SK-N-SH treated with all-trans-retinoic acid at 6 μM for 48 hours (cell line): ENCODE data around the gene EFNA3.

Source experiments
- ATAC-seq: fragments of 200-7000 bp; cut with Tn5 transposase; 3 replicates; pipeline ENCODE4 v1.9.1; 2020; ENCODE audit warnings: mild to moderate bottlenecking, moderate library complexity
- ARNTL ChIP-seq: fragments of 450-650 bp; formaldehyde crosslinking; IDR thresholded peaks from 2 replicates; pipeline ENCODE4 v1.5.0; 2020; ENCODE audit warnings: low read depth, mild to moderate bottlenecking, moderate library complexity, borderline replicate concordance
- BACH2 ChIP-seq: fragments of 250-450 bp; sonication (Bioruptor Pico); IDR thresholded peaks from 2 replicates; pipeline ENCODE4 v1.9.0; 2021; ENCODE audit warnings: mild to moderate bottlenecking, borderline replicate concordance
- CREB5 ChIP-seq: fragments of 250-450 bp; sonication (Bioruptor Pico); IDR thresholded peaks from 2 replicates; pipeline ENCODE4 v1.5.1; 2020; ENCODE audit warnings: low read depth, mild to moderate bottlenecking, moderate library complexity
- GLIS3 ChIP-seq: fragments of 250-450 bp; sonication (Bioruptor Pico); IDR thresholded peaks from 2 replicates; pipeline ENCODE4 v1.5.0; 2020; ENCODE audit warnings: mild to moderate bottlenecking, moderate library complexity
- ISL1 ChIP-seq: fragments of 250-450 bp; sonication (Bioruptor Pico); IDR thresholded peaks from 2 replicates; pipeline ENCODE4 v2.1.2; 2022; ENCODE audit warnings: mild to moderate bottlenecking, moderate library complexity
- OSR1 ChIP-seq: fragments of 250-450 bp; sonication (Bioruptor Pico); IDR thresholded peaks from 2 replicates; pipeline ENCODE4 v1.8.0; 2022; ENCODE audit warnings: moderate library complexity, mild to moderate bottlenecking, inconsistent platforms
- PATZ1 ChIP-seq: fragments of 250-450 bp; sonication (Bioruptor Pico); IDR thresholded peaks from 2 replicates; pipeline ENCODE4 v1.8.0; 2020; ENCODE audit warnings: mild to moderate bottlenecking, moderate library complexity, borderline replicate concordance
- PPARA ChIP-seq: fragments of 250-450 bp; sonication (Bioruptor Pico); IDR thresholded peaks from 2 replicates; pipeline ENCODE4 v1.5.0; 2020; ENCODE audit warnings: mild to moderate bottlenecking, borderline replicate concordance
- SNAI2 ChIP-seq: fragments of 250-450 bp; sonication (Bioruptor Pico); IDR thresholded peaks from 2 replicates; pipeline ENCODE4 v1.5.0; 2020; ENCODE audit warnings: mild to moderate bottlenecking, moderate library complexity
- TCF4 ChIP-seq: fragments of 250-450 bp; sonication (Bioruptor Pico); IDR thresholded peaks from 2 replicates; pipeline ENCODE4 v1.8.0; 2021; ENCODE audit warnings: mild to moderate bottlenecking, moderate library complexity, borderline replicate concordance
- TOX ChIP-seq: fragments of 250-450 bp; sonication (Bioruptor Pico); IDR thresholded peaks from 2 replicates; pipeline ENCODE4 v1.8.0; 2021; ENCODE audit warnings: mild to moderate bottlenecking, moderate library complexity, borderline replicate concordance
- ZFP3 ChIP-seq: fragments of 250-450 bp; sonication (Bioruptor Pico); IDR thresholded peaks from 2 replicates; pipeline ENCODE4 v1.5.0; 2020; ENCODE audit warnings: mild to moderate bottlenecking, moderate library complexity
- ZNF565 ChIP-seq: fragments of 450-650 bp; formaldehyde crosslinking; conservative IDR thresholded peaks from 2 replicates; pipeline ENCODE4 v1.5.0; 2020; ENCODE audit warnings: low read depth, mild to moderate bottlenecking, moderate library complexity
- ZNF70 ChIP-seq: fragments of 450-650 bp; formaldehyde crosslinking; IDR thresholded peaks from 2 replicates; pipeline ENCODE4 v1.5.0; 2020; ENCODE audit warnings: mild to moderate bottlenecking, moderate library complexity
- ZNF8 ChIP-seq: fragments of 450-650 bp; formaldehyde crosslinking; IDR thresholded peaks from 2 replicates; pipeline ENCODE4 v1.5.0; 2020; ENCODE audit warnings: mild to moderate bottlenecking, moderate library complexity
- TF ChIP-seq, protein P1 (sequence below): fragments of 250-450 bp; sonication (Bioruptor Pico); IDR thresholded peaks from 2 replicates; pipeline ENCODE4 v1.5.1; 2021; ENCODE audit warnings: mild to moderate bottlenecking, moderate library complexity
- TF ChIP-seq, protein P2 (sequence below): fragments of 250-450 bp; sonication (Bioruptor Pico); IDR thresholded peaks from 2 replicates; pipeline ENCODE4 v1.5.0; 2020; ENCODE audit warnings: mild to moderate bottlenecking, moderate library complexity

The EFNA3 gene

GRCh38 chr1:155043793-155044192 is 34.8 kb upstream of the EFNA3 start:
- ATAC-seq: no peak
- TF ChIP-seq TCF4 (CRISPR knock-in tag): no peak

- no peak for TF ChIP-seq TCF4 (CRISPR knock-in tag)
- TF ChIP-seq ISL1: no peak
- no peak for TF ChIP-seq ARNTL
- TF ChIP-seq ZNF8: no peak
- TF ChIP-seq PATZ1 (CRISPR knock-in tag): no peak
- no peak for TF ChIP-seq OSR1
- no peak for TF ChIP-seq CREB5 (CRISPR knock-in tag)
- no peak for TF ChIP-seq ZNF70 (CRISPR knock-in tag)
- TF ChIP-seq ZNF565 (CRISPR knock-in tag): no peak
- TF ChIP-seq ZFP3: no peak
- TF ChIP-seq TOX: no peak
- TF ChIP-seq BACH2: no peak
- TF ChIP-seq, protein P1, sequence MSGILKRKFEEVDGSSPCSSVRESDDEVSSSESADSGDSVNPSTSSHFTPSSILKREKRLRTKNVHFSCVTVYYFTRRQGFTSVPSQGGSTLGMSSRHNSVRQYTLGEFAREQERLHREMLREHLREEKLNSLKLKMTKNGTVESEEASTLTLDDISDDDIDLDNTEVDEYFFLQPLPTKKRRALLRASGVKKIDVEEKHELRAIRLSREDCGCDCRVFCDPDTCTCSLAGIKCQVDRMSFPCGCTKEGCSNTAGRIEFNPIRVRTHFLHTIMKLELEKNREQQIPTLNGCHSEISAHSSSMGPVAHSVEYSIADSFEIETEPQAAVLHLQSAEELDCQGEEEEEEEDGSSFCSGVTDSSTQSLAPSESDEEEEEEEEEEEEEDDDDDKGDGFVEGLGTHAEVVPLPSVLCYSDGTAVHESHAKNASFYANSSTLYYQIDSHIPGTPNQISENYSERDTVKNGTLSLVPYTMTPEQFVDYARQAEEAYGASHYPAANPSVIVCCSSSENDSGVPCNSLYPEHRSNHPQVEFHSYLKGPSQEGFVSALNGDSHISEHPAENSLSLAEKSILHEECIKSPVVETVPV (CRISPR knock-in tag): no peak
- TF ChIP-seq, protein P2, sequence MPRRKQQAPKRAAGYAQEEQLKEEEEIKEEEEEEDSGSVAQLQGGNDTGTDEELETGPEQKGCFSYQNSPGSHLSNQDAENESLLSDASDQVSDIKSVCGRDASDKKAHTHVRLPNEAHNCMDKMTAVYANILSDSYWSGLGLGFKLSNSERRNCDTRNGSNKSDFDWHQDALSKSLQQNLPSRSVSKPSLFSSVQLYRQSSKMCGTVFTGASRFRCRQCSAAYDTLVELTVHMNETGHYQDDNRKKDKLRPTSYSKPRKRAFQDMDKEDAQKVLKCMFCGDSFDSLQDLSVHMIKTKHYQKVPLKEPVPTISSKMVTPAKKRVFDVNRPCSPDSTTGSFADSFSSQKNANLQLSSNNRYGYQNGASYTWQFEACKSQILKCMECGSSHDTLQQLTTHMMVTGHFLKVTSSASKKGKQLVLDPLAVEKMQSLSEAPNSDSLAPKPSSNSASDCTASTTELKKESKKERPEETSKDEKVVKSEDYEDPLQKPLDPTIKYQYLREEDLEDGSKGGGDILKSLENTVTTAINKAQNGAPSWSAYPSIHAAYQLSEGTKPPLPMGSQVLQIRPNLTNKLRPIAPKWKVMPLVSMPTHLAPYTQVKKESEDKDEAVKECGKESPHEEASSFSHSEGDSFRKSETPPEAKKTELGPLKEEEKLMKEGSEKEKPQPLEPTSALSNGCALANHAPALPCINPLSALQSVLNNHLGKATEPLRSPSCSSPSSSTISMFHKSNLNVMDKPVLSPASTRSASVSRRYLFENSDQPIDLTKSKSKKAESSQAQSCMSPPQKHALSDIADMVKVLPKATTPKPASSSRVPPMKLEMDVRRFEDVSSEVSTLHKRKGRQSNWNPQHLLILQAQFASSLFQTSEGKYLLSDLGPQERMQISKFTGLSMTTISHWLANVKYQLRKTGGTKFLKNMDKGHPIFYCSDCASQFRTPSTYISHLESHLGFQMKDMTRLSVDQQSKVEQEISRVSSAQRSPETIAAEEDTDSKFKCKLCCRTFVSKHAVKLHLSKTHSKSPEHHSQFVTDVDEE (CRISPR knock-in tag): no peak
- TF ChIP-seq GLIS3 (CRISPR knock-in tag): no peak
- no peak for TF ChIP-seq PPARA (CRISPR knock-in tag)
- ATAC-seq: no peak
These were observed 34.3 kb upstream of the EFNA3 start for GRCh38 chr1:155044365-155044764.

- ATAC-seq: peak; percentile 97
- no peak for TF ChIP-seq SNAI2
- TF ChIP-seq ZNF70 (CRISPR knock-in tag): peak; percentile 87
These were observed 33.6 kb upstream of the EFNA3 start for GRCh38 chr1:155044812-155045657.

DNA sequence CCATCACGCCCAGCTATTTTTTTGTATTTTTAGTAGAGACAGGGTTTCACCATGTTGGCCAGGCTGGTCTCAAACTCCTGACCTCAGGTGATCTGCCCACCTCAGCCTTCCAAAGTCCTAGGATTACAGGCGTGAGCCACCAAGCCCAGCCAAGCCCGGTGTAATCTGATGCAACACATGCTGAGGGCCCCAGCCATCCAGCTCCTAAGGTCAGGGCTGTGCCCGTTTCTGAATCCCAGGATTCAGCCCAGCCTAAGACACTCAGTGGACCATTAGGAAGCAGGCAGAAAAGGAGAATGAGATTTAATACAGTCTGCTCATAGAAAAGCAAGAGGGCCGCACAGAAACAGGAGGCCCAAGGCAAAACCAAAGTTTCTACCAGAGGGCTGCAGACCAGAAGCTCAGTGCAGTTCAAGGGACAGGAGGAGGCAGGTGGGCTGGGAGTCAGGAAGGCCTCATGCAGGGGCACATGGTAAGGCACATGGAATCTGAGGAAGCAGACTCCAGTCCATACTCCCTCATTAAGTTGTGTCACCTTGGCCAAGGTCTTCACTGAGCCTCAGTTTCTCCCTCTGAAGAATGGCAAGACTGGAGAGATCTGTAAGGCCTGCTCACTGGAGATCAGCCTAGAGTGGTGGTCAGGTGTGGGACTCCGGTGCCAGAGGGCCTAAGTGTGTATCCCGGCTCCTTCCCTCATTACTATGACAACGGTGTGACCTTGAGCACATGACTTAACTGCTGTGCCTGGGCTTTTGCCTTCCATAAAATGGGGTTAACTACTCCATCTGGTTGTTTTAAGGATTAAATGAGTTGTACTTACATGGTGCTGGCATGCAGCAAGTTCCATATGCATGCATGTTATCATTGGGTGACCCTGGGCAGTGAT is 29.9 kb upstream of the EFNA3 start:
- ATAC-seq: no peak
- no peak for TF ChIP-seq ZNF565 (CRISPR knock-in tag)
- no peak for TF ChIP-seq BACH2
- no peak for TF ChIP-seq TOX
- TF ChIP-seq ZNF8: no peak
- TF ChIP-seq ISL1: no peak
- TF ChIP-seq ARNTL: no peak
- no peak for TF ChIP-seq GLIS3 (CRISPR knock-in tag)
- TF ChIP-seq, protein P2 (CRISPR knock-in tag): no peak
- no peak for TF ChIP-seq PATZ1 (CRISPR knock-in tag)
- TF ChIP-seq, all 23 proteins: peak for 0
